Right renal cortex interstitium (tissue), 3 donors: ENCODE data around the gene PHC2. TPM values are rescaled to one million over a fixed set of nuclear protein-coding genes. Genes with fewer than 3 reads are reported as not detected.

Experiments
- DNase-seq, 3 donors: peaks; one replicate each; pipeline ENCODE4 v3.0.0-alpha.2; 2013; ENCODE audit warnings: low read depth in 3 of 3, low spot score in 2 of 3
- polyA plus RNA-seq, 3 donors: library from polyadenylated mRNA; unstranded; fragments of 120-200 nt; gene quantifications; one replicate each; pipeline ENCODE4 v1.2.1, GENCODE V29; 2013; ENCODE audit not compliant: insufficient read length in 3 of 3

Gene PHC2
- polyA plus RNA-seq, 3 donors: 102 to 107 (median 105) TPM

DNA sequence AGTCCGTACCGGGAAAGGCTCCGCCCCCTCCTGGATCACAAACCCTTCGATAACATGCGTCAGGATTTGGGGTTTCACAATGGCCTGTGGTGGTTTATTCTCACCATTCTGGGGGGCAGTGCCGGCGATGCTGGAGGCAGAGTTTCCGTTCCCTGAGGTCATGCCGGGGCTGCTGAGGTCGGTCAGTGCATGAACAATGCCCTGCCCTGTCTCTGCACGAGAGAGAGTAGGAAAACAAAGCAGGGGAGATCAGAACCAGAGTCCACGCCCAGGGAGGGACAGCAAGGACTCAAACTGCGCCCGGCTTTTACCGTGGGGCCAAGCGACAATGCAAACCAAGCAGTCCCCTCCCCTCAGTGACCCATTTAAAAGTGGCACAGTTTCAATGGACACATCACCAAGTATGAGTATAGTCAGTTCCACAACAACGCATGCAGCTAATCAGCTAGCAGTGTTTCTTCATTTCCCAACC, 96.8 kb downstream of the PHC2 start:
- DNase-seq: no peak

GRCh38 chr1:33332881-33333280, 98.0 kb downstream of the PHC2 start:
- no peak for DNase-seq

DNA sequence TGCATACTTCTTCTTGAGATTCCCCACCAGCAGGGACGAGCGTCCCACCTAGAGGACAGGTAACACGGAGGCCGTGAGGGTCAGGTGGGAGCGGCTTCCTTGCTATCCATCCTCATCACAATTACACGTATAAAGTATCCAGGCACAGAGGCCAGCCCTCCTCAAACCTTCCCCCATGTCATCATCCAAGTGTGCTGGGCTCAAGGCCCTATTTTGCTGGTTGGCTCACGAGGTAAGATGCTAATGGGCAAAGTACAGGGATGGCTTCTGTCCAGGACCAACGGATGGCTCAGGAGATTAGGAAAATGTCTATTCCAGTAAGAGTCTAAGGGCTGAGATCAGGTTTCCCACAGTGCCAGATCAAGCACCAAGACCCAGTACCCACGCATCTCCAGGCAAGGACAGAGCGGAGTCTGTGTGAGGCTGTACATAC, 98.5 kb downstream of the PHC2 start:
- DNase-seq: no peak

- no peak for DNase-seq
Observed at GRCh38 chr1:33331444-33332356, 99.2 kb downstream of the PHC2 start.

DNA sequence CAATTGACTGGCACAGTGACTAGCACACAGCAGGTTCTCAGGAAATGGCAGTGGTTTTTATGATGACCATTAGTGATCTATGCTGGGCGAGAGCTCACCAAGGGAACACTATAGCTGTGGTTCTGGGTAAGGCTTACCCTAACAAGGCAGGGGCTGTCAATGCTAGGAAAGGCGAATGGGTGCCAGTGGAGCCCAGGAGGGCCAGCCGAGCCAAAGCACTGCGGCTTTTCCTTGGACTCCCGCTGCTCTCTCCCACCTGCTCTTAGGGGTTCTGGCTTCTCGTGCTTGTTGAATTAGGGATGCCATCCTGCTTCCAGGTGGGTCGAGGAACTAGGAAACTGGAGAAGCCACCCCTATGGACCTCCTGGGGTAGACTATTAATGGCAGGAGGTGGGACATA, 100.0 kb downstream of the PHC2 start:
- no peak for DNase-seq

- no peak for DNase-seq
Observed at GRCh38 chr1:33330361-33330890, 100.5 kb downstream of the PHC2 start.

DNA sequence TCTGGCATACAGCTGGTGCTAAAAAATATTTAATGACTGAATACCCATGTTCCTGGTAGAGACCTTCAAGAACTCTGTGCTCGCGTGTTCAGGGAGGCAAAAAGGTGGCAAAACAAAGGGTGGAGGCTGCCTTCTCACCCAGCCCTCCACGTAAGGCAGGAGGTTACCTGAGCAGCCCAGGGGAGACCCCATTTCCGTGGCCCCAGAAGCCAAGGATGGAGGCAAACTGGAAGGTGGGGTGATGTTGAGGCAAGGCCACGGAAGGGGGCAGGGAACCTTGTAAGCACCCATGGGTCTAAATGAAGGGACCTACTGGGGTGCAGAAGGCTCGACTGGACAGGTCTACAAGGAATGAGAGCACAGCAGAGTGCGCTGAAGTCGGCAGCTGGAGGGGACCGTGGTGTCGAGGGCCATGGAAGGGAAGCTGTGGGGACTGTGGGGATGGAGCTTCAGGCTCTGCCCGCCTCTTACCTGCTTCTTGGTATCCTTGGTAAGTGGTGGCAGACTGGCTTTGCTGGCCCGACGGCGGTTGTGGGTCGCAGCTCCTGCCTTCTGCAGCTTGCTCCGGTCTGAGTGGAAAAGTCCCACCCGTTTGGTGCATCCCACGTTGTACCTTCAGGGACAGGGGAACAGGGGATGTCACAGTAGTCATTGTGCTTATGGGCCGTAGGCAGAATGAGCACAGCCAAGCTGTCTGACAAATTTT, 101.1 kb downstream of the PHC2 start:
- no peak for DNase-seq

GRCh38 chr1:33328817-33329216, 102.1 kb downstream of the PHC2 start:
- no peak for DNase-seq

- no peak for DNase-seq
Observed at GRCh38 chr1:33327587-33328325, 103.1 kb downstream of the PHC2 start.

DNA sequence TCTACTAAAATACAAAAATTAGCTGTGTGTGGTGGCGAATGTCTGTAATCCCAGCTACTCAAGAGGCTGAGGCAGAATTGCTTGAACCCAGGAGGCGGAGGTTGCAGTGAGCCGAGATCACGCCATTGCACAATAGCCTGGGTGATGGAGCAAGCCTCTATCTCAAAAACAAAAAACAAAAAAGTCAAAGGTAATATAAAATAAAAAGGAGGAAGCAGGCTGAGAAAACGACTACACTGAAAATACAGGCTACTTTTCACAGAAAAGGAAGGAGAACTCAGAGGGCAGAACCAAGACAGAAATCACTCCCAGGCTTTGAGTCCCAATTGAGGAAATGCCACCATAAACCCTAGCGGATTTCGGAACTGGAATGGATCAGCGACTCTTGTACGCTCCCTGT, 104.1 kb downstream of the PHC2 start:
- DNase-seq: no peak

DNA sequence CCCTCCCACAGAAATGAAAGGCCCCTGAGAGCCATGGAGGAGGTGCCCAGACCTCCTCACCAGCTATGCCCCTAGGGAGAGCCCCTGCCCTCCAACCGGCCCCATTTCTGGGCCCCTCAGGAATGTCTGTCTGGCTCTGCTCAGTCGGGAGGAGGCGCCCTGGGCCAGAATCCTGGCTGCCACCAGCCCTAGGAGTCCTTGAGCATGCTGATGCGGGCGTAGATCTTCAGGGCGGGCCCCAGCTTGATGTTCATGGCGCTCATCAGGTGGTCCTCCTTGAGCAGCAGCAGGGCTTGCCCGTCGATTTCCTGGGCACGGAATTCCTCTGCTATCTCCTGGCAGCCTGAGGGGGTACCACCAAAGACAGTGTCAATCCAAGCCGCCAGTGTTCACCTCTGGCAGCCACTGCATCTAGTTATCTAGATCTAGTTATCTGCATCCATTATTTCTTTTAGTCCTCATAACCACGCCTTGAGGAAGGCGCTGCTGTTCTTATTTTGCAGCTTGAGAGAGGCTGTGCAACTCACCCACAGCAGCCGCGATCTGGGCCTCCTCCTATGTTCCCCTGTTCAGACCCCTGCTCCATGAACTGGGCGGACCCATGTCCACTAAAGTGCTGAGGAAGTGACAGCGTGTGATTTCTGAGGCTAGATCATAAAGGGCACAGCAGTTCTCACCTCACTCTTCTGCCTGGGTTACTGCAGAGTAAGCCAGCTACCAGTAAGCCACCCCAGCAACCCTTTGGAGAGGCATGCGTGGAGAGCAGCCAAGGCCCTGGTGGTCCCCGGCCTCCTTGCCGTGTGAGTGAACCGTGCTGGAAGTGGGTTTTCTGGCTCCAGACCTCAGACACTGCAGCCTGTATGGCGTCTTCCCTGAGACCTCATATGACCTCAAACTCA, 106.0 kb downstream of the PHC2 start:
- DNase-seq: no peak

DNA sequence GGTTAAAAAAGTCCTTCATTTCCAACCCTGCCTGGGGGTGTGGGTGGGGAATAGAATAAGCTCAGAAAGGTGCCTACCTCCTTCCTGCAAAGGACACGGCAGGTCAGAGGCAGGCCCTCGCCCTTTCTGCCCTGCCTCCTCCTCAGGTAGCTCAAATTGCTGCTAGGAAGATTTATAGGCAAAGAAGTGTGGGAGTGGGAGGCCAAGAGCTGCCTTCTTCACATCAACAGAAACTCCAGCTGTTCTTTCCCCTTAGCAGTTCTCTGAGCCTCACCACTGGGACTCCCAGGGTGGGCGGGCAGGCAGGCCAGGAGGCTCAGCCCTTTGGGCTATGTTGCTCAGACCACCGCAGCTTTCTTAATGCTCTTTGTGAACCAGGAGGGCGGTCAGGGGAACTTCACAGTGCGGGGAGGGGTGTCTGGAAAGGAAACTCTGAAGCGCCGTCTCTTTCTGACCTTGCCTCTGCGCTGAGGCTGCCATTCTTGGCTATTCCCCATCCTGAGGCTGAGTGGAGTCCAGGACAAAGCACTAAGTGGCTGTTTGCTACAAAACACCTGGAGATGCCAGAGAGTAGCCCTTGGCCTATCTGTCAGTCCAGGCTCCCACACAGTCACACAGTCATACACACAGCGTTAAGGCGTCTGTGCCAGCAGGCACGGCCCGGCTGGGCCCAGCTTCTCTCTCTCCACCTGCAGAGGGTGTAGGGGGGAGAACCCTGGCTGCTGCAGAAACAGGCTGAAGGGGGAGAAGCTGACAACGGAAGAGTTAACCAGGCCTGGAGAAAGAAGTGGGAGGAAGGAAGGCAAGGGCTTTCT, 107.0 kb downstream of the PHC2 start:
- DNase-seq: no peak

GRCh38 chr1:33322870-33323585, 107.9 kb downstream of the PHC2 start:
- DNase-seq: no peak

- no peak for DNase-seq
Observed at GRCh38 chr1:33322109-33322508, 108.8 kb downstream of the PHC2 start.

DNA sequence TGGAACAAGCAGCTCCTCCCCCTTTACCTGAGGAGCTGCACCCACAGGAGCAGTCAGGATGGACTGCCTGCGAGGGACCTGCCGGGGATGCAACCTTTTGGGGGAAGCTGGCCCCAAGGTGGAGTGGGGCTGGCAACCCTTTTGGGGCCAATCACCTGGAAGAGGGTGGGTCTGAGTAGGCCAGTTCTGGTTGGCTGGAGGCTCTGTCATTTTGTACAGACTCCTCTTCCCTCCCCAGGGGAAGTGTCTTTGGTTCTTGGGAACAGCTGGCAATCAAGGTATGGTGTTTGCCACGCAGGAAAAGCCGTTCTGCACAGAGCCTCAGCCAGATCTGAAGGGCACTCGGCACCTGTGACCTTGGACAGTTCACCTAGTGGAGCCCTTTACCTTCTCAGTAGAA, 109.7 kb downstream of the PHC2 start:
- DNase-seq: no peak

DNA sequence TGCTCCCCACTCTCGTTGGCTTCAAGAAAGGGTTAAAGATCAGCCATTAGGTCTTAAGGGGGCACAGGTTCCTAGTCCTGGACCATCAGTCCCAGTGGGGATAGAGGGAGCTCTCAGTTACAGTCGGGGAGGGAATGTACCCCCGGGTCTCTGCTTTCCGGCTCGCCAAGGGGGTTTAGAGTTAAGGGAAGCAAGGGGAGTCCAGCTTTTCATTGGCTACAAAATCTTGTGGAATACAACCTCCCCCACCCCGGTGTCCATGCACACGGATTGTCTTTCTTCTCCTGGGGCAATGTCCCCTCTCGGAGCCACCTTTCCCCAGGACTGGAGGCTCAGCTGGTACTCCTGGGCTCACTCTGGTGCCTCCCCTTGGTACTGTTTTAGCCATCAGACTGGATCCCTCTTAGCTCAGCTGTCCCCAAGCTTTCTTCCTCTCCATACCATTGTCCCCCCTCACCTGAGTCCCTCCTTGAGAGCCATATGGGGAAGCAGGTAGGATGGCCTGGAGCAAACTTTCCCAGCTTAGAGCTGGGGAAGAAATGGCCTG, 110.2 kb downstream of the PHC2 start, which contains the start of gene A3GALT2:
Gene A3GALT2 (minus strand): TSS at position 480 of the 547 bp plus-strand sequence. CDS start 0 bp downstream, at position 480.
- no peak for DNase-seq

DNA sequence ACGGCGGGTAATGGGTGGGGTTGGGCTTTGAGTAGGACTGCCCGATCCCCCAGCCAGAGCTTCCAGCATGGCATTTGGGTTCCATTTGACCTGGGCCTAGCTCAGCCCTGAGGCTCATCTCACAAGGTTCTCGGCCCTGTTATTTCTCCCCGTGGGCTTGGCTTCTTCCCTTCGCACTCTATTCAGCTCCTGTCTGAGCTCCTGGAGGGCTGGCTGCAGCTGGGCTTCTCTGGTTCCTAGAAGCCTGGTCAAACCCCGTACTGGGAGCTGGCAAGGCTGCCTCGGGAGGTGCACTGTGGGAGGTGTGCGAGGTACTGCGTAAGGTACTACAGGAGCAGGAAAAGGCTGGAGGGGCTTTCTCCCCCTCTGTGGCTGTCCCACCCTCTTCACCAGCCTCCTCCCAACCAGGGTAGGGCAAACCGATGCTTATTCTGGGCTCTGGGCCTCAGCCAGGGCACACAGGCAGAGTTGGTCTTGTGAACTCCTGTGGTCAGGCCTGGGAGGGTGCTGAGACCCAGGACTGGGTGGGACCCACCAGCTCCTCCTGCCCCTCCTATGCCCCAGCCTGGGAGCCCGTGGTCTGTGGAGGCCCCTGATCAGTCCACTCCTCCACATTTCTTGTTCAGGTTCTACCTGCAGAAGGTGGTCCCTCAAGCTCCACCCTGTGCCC, 110.8 kb downstream of the PHC2 start:
- DNase-seq: no peak
